DMS114 treated with DMSO at 0.1 percent for 48 hours (cell line): ENCODE results near the gene RNF13.

Experiments
- DNase-seq: peaks from one replicate; lab custom pipeline; 2025; ENCODE audit not compliant: unreplicated experiment; lab: John Stamatoyannopoulos, UW

The RNF13 gene, protein sequence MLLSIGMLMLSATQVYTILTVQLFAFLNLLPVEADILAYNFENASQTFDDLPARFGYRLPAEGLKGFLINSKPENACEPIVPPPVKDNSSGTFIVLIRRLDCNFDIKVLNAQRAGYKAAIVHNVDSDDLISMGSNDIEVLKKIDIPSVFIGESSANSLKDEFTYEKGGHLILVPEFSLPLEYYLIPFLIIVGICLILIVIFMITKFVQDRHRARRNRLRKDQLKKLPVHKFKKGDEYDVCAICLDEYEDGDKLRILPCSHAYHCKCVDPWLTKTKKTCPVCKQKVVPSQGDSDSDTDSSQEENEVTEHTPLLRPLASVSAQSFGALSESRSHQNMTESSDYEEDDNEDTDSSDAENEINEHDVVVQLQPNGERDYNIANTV

GRCh38 chr3:149812606-149813366 lies at the start of gene RNF13:
Gene RNF13 (plus strand): TSS chr3:149813215. CDS start chr3:149846027, 32,812 bp downstream.
- peak; percentile 87 for DNase-seq

GRCh38 chr3:149763565-149764195 lies 49.3 kb upstream of the RNF13 start:
- no peak for DNase-seq

GRCh38 chr3:149764302-149764701 lies 48.7 kb upstream of the RNF13 start:
- no peak for DNase-seq

DNA sequence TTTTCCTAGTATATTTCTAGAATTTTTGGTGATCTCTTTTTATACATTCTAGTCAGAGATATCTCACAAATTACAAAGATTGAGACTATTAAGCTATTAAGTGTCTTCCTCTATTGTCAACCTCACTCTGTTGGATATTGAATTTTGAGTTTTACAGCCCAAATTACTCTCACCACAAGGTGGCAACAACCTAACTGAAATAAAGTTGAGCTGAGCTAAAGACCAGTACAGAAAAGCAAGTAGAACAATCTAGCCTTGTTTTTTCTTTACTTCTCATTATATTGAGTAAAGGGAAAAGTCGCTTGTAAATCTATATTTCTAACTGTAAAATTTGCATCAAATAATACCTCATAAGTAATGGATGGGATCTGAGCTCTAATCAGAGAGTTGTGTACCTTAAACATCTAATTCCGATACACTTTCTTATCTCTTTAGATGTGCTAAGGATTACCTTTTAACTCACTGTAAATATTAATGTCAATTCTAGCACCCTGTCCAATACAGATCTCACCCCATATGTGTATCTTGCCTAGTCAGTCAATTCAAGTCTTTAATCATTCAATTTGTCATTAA lies 47.2 kb upstream of the RNF13 start:
- peak; percentile 19 for DNase-seq

- DNase-seq, result no peak
These were observed 45.3 kb upstream of the RNF13 start for GRCh38 chr3:149767720-149768119.

DNA sequence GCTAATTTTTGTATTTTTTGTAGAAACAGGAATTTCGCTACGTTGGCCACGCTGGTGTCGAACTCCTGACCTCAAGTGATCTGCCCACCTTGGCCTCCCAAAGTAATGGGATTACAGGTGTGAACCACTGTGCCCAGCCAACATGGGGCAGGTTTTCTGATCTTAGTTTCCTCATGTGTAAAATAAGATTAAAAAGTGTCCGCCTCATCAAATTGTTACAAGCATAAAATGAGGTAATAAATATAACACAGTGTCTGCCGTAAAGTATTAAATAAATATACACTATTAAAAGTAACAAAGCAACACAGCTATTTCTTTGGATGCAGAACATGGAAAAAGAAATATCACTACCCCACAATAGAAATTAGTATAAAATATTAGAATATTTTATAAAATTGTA lies 44.3 kb upstream of the RNF13 start:
- DNase-seq, result no peak

DNA sequence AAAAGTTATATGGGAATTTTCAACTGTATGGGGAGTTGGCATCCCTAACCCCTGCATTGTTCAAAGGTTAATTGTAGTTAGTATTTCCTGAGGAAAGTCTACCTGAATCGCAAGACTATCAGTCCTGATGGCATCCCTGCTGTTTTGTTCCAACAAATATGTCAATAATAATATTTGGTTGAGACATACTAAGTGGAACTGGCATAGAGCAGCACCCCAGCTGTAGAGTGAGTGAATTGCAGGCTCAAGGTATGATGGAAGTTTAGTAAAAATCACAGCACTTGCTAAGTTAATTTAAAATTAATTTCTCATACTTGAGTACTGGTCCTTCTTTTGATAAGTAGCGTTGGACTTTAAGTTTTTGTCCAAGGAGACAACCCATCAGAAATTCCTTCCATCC lies 42.8 kb upstream of the RNF13 start:
- DNase-seq, result no peak

- DNase-seq, result peak; percentile 44
These were observed 41.3 kb upstream of the RNF13 start for GRCh38 chr3:149771652-149772271.

DNA sequence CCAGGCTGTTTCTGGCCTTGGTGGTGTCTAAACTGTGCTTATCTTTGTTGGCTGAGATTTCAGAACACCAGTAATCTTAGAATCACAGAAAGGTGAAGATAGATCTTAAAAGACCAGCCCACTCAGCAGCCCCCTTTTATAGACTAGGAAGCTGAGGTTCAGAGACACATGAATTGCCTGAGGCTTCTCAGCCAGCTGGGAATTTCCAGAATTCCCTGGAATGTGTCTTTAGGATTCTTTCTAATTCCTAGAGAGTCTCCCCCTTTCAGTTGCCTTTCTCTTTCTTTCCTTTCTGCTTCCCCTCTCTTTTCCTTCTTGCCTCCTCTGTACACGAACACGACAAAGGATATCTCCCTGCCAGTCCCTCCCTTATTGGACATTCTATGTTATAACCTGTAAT lies 40.2 kb upstream of the RNF13 start:
- DNase-seq, result no peak

- DNase-seq, result no peak
These were observed 36.8 kb upstream of the RNF13 start for GRCh38 chr3:149776170-149776569.

DNA sequence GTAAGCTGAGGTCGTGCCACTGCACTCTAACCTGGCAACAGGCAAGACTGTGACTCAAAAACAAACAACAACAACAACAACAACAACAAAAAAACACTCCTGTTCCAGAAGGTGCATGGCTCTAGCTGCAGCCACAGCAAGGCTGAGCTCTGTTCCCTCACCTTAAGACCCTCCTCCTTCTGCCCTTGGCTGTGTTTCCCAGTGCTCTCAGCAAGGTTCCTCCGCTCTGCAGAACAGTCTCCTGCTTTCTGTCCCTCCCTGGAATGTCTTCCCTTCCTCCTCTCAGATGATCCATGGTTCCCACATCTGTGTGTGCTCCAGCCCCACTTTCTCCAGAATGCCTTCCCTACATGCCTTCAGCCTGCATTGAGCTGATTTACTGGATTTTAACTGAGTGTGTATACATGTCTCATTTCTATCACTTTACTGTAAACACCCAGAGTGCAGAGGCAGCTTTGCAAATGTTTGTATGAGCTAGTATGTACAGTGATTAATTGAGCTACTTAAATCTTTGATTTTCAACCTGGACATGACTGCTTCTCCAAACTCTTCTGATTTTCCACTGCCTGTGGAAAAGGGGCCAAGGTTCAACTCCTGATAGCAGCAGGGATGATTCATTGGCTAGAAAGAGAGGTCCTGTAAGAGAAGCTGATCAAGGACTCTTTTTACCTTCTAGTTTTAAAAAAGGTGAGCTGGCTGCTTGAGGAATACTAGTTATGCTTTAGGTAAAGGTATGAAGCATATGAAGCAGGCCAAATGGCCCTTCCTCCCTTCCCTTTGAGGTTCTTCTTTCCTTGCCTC lies 35.4 kb upstream of the RNF13 start:
- no peak for DNase-seq

DNA sequence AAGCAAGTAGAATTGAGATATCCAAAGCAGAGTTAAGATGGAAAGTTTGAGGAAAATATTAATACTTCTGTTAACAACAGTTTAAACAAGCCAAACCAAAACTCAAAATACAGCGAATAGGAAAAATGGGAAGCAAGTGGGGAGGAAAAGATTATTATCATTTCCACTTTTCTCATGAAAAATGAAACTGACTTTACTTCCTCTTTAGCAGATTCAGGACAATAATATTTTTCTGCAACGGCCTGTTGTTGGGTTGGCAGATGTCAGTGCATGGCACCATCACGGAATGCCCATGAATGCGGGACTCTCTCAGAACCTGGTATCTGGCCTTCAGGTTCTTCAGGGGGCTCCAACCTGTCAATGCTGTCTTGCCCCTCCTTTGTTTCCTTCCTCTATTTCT lies 31.8 kb upstream of the RNF13 start:
- DNase-seq, result no peak

DNA sequence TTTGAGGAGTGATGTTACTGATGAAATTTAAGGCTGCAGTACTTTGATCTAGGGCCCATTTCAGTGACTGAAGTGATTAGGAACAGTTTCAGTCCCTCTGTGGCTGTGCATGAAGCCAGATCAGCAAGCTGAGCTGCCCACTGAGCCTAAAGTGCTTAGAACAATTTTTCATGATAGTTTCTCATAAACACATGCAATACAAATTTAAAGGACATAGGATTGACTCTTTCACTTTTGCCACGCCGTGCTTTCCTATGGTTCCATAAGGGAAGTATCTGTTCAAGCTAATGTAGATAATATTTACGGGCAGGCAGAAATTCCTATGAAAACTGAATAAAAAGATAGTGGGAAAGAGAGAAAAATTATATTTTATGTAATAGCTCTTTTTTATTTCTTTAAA lies 31.3 kb upstream of the RNF13 start:
- no peak for DNase-seq

DNA sequence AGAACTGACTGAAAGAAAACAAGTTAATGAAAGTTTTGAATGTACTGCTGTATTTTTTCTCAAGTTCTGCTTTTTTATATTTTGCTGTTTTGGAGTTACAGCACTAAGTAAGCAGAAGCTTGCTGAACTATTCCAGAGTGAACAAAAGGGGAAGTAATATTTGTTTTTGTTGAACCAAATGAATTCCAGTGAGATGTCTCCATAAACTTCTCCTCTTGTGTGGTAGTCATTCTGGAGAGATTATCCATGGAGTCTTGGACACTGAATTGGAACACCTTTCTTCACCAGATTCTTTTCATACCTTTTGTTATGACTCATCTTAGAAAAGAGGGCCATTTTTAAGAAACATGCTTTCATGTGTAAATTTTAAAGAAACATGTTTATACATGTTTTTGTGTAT lies 29.4 kb upstream of the RNF13 start:
- DNase-seq, result no peak

- no peak for DNase-seq
These were observed 28.8 kb upstream of the RNF13 start for GRCh38 chr3:149784064-149784704.

DNA sequence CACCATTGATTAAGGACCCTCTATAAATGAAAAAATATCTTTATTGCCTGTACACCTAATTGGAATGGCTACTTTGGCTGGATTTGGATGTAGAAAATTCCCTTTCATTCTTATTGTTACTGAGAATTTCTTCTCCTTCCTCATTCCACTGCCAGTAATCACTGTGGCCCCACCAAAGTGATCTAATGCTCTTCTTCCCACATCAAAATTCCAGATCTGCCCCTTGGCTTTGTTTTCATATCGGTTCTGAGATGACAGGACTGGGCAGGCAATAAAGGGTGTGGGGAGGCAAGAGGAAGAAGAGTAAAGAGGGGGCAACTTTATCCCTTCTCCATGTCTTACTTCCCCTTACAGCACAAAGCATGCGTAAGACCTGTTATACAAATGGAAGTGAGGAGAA lies 22.7 kb upstream of the RNF13 start:
- DNase-seq, result no peak

GRCh38 chr3:149790698-149791097 lies 22.3 kb upstream of the RNF13 start:
- no peak for DNase-seq

GRCh38 chr3:149792452-149793270 lies 20.4 kb upstream of the RNF13 start, which contains the start of gene ANKUB1:
Gene ANKUB1 (minus strand): TSS chr3:149792554. CDS start chr3:149792366, 188 bp downstream.
- no peak for DNase-seq

DNA sequence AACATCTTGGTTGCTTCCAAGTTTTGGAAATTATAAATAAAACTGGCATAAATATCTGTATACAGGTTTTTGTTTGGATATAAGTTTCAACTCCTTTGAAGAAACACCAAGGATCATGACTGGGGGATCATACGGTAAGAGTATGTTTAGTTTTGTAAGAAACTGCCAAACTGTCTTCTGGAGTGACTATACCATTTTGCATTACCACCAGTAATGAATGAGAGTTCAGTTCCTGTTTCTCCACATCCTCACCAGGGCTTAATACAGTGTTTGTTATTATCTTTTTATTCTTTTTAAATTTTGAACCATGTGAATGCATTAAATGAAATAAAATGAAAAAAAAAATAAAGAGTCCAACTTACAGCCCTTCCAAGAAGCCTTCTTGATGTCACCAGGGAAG lies 17.0 kb upstream of the RNF13 start:
- no peak for DNase-seq
